ENCODE data around the gene CNNM2. TPM values are rescaled to one million over a fixed set of nuclear protein-coding genes. Genes with fewer than 3 reads are reported as not detected.

The CNNM2 gene
- total RNA-seq, 1 experiment from 2014 or later: 7.2 TPM

- Histone ChIP-seq H3K4me1 (ENCODE audit: insufficient read depth, low read length) (peaks cover 7% of the 10 kb centered on the region), H3K79me2 (ENCODE audit: low read length) (peaks cover 7% of the 10 kb centered on the region), H3K27me3 (ENCODE audit: low read length) (no peaks in the 10 kb centered on the region), H3K9me3 (ENCODE audit: low read length) (no peaks in the 10 kb centered on the region), H3K9ac (ENCODE audit: low read length) (no peak overlapping the region), H3K9me2 (replicated peaks; ENCODE audit: low read length) (no peaks in the 10 kb centered on the region), H3K4me2 (ENCODE audit: low read length) (no peak overlapping the region), H3K4me3 (ENCODE audit: low read length) (no peak overlapping the region), H3K36me3 (ENCODE audit: low read depth, low read length) (no peaks in the 10 kb centered on the region), H4K20me1 (ENCODE audit: low read length) (no peaks in the 10 kb centered on the region), H2AFZ (ENCODE audit: low read length) (no peak overlapping the region), H3K27ac (ENCODE audit: low read length) (no peak overlapping the region), H3F3A (ENCODE audit: low read length, unreplicated experiment) (no peaks in the 10 kb centered on the region)
- DNase-seq: no peak
- POLR2A ChIA-PET (ENCODE audit: unreplicated experiment): no interaction called here
- BruUV-seq (replicated peaks): no TSS peak
- ATAC-seq: no peak
- CTCF ChIA-PET: no interaction called here
- TF ChIP-seq EZH2 (IDR thresholded peaks at IDR 0.05; ENCODE audit: low read length, unreplicated experiment) (no peak), EZH2phosphoT487 (IDR thresholded peaks at IDR 0.05; ENCODE audit: borderline replicate concordance, low read length) (no peak)
- TF ChIP-seq, protein P1, sequence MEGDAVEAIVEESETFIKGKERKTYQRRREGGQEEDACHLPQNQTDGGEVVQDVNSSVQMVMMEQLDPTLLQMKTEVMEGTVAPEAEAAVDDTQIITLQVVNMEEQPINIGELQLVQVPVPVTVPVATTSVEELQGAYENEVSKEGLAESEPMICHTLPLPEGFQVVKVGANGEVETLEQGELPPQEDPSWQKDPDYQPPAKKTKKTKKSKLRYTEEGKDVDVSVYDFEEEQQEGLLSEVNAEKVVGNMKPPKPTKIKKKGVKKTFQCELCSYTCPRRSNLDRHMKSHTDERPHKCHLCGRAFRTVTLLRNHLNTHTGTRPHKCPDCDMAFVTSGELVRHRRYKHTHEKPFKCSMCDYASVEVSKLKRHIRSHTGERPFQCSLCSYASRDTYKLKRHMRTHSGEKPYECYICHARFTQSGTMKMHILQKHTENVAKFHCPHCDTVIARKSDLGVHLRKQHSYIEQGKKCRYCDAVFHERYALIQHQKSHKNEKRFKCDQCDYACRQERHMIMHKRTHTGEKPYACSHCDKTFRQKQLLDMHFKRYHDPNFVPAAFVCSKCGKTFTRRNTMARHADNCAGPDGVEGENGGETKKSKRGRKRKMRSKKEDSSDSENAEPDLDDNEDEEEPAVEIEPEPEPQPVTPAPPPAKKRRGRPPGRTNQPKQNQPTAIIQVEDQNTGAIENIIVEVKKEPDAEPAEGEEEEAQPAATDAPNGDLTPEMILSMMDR (conservative IDR thresholded peaks at IDR 0.05; ENCODE audit: low read depth, low read length): no peak
- intact Hi-C loops (cut with micrococcal nuclease): no loop called here
Measured at GRCh38 chr10:102914781-102915180, 3.3 kb upstream of the CNNM2 start.

- Histone ChIP-seq H3K9me3 (ENCODE audit: low read length) (no peaks in the 10 kb centered on the region), H3K9ac (ENCODE audit: low read length) (no peak overlapping the region), H3K4me3 (ENCODE audit: low read length) (no peak overlapping the region), H3K27ac (ENCODE audit: low read length) (no peak overlapping the region), H3K4me1 (ENCODE audit: insufficient read depth, low read length) (peaks cover 20% of the 10 kb centered on the region), H4K20me1 (ENCODE audit: low read length) (no peaks in the 10 kb centered on the region), H2AFZ (ENCODE audit: low read length) (no peak overlapping the region), H3F3A (ENCODE audit: low read length, unreplicated experiment) (no peaks in the 10 kb centered on the region), H3K79me2 (ENCODE audit: low read length) (peaks cover 21% of the 10 kb centered on the region), H3K36me3 (ENCODE audit: low read depth, low read length) (no peaks in the 10 kb centered on the region), H3K4me2 (ENCODE audit: low read length) (no peak overlapping the region), H3K27me3 (ENCODE audit: low read length) (no peaks in the 10 kb centered on the region), H3K9me2 (replicated peaks; ENCODE audit: low read length) (no peaks in the 10 kb centered on the region)
- ChIA-PET CTCF (no interaction called here), POLR2A (ENCODE audit: unreplicated experiment) (no interaction called here)
- no TSS peak for BruUV-seq (replicated peaks)
- no peak for TF ChIP-seq EZH2phosphoT487 (IDR thresholded peaks at IDR 0.05; ENCODE audit: borderline replicate concordance, low read length)
- ATAC-seq (no peak), DNase-seq (no peak)
- intact Hi-C loops (cut with micrococcal nuclease): loop anchor here (2.0 kb wide), 1 partner anchor 329 kb away; the partner anchor contains the start of gene RPEL1
Measured at GRCh38 chr10:102916173-102916572, 1.9 kb upstream of the CNNM2 start.

DNA sequence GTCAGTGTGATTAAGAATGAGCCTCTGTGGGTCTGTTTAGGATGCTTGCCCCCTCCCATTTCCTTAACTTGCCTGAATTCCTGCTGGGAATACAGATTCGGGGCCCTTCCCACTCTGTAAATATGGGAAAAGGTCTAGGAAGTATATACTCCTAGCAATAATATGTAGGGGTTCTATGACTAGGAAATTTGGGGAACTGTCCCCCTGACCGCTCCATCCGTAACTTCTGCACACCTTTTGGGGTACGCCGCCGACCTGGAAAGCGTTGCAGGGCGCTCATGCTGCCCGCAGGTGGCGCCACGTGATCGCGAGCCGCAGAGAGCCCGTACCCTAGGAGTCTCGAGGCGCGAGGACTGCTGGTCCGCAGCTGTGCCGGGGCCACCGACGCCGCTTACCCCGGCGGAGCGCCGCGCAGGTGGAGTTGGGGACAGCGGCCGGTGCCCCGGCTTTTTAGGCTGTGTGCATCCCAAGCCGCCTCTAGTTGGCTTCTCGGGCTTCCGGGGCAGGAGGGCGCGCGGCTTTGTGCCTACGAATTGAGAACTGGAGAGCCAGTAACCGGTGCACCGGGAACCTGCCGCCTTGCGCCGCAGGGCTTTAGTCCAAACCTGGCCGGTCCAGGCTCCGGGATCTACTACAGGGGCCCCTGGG, 656 bp upstream of the CNNM2 start:
- Histone ChIP-seq H3K27me3 (ENCODE audit: low read length) (no peaks in the 10 kb centered on the region), H3K9ac (ENCODE audit: low read length) (peak overlapping the region; percentile 51; the same call in 1 of the 2 replicates), H2AFZ (ENCODE audit: low read length) (peak overlapping the region; percentile 96), H3K4me3 (ENCODE audit: low read length) (peak overlapping the region; percentile 85), H3K4me2 (ENCODE audit: low read length) (peak overlapping the region; percentile 99), H3K9me3 (ENCODE audit: low read length) (no peaks in the 10 kb centered on the region), H3F3A (ENCODE audit: low read length, unreplicated experiment) (no peaks in the 10 kb centered on the region), H3K4me1 (ENCODE audit: insufficient read depth, low read length) (peaks cover 22% of the 10 kb centered on the region), H3K9me2 (replicated peaks; ENCODE audit: low read length) (no peaks in the 10 kb centered on the region), H3K27ac (ENCODE audit: low read length) (no peak overlapping the region), H3K79me2 (ENCODE audit: low read length) (peaks cover 22% of the 10 kb centered on the region), H3K36me3 (ENCODE audit: low read depth, low read length) (no peaks in the 10 kb centered on the region), H4K20me1 (ENCODE audit: low read length) (no peaks in the 10 kb centered on the region)
- DNase-seq: peak; percentile 66
- POLR2A ChIA-PET (ENCODE audit: unreplicated experiment): interaction anchor here (0.6 to 0.7 kb wide), 2 partner anchors 124 to 150 kb away, joined by 3 to 4 read pairs; no protein-coding TSS in a partner anchor
- BruUV-seq (replicated peaks): no TSS peak
- peak; percentile 56 for ATAC-seq
- intact Hi-C loops (cut with micrococcal nuclease): loop anchor here (1.0 to 2.0 kb wide), 3 partner anchors 137 to 327 kb away; partner anchors contain the start of gene RPEL1
- CTCF ChIA-PET: interaction anchor here (1.0 kb wide), 1 partner anchor 145 kb away, joined by 3 read pairs; no protein-coding TSS in a partner anchor
- TF ChIP-seq EZH2phosphoT487 (IDR thresholded peaks at IDR 0.05; ENCODE audit: borderline replicate concordance, low read length): no peak
- TF ChIP-seq, protein P1 (conservative IDR thresholded peaks at IDR 0.05; ENCODE audit: low read depth, low read length): peak; percentile 92
